ENCODE measurements around the gene EXOSC7.

Gene EXOSC7

GRCh38 chr3:45032113-45032512 is 56.1 kb downstream of the EXOSC7 start (continued):
- no peak for TF ChIP-seq TOX (CRISPR knock-in tag; IDR thresholded peaks at IDR 0.05; ENCODE audit: borderline replicate concordance)
- TF ChIP-seq OSR1 (CRISPR knock-in tag; IDR thresholded peaks at IDR 0.05), result no peak

- TF ChIP-seq TSHZ2 (CRISPR knock-in tag; IDR thresholded peaks at IDR 0.05) (no peak), ZNF565 (CRISPR knock-in tag; conservative IDR thresholded peaks at IDR 0.05; ENCODE audit: low read depth) (no peak), ZFP3 (CRISPR knock-in tag; IDR thresholded peaks at IDR 0.05) (no peak), PPARA (CRISPR knock-in tag; IDR thresholded peaks at IDR 0.05; ENCODE audit: borderline replicate concordance) (no peak), TOX (CRISPR knock-in tag; IDR thresholded peaks at IDR 0.05; ENCODE audit: borderline replicate concordance) (no peak), BACH2 (CRISPR knock-in tag; IDR thresholded peaks at IDR 0.05; ENCODE audit: borderline replicate concordance) (no peak), ZFP30 (CRISPR knock-in tag; IDR thresholded peaks at IDR 0.05) (no peak), CSRNP3 (CRISPR knock-in tag; IDR thresholded peaks at IDR 0.05) (no peak), ZC3H10 (CRISPR knock-in tag; IDR thresholded peaks at IDR 0.05) (no peak), POU6F1 (CRISPR knock-in tag; IDR thresholded peaks at IDR 0.05; ENCODE audit: borderline replicate concordance, low read depth) (no peak), SNAI2 (CRISPR knock-in tag; IDR thresholded peaks at IDR 0.05) (no peak), ZNF70 (CRISPR knock-in tag; IDR thresholded peaks at IDR 0.05) (no peak), OSR1 (CRISPR knock-in tag; IDR thresholded peaks at IDR 0.05) (no peak)
- TF ChIP-seq, protein P1, sequence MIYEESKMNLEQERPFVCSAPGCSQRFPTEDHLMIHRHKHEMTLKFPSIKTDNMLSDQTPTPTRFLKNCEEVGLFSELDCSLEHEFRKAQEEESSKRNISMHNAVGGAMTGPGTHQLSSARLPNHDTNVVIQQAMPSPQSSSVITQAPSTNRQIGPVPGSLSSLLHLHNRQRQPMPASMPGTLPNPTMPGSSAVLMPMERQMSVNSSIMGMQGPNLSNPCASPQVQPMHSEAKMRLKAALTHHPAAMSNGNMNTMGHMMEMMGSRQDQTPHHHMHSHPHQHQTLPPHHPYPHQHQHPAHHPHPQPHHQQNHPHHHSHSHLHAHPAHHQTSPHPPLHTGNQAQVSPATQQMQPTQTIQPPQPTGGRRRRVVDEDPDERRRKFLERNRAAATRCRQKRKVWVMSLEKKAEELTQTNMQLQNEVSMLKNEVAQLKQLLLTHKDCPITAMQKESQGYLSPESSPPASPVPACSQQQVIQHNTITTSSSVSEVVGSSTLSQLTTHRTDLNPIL (CRISPR knock-in tag; IDR thresholded peaks at IDR 0.05; ENCODE audit: low read depth), result no peak
- TF ChIP-seq, protein P2, sequence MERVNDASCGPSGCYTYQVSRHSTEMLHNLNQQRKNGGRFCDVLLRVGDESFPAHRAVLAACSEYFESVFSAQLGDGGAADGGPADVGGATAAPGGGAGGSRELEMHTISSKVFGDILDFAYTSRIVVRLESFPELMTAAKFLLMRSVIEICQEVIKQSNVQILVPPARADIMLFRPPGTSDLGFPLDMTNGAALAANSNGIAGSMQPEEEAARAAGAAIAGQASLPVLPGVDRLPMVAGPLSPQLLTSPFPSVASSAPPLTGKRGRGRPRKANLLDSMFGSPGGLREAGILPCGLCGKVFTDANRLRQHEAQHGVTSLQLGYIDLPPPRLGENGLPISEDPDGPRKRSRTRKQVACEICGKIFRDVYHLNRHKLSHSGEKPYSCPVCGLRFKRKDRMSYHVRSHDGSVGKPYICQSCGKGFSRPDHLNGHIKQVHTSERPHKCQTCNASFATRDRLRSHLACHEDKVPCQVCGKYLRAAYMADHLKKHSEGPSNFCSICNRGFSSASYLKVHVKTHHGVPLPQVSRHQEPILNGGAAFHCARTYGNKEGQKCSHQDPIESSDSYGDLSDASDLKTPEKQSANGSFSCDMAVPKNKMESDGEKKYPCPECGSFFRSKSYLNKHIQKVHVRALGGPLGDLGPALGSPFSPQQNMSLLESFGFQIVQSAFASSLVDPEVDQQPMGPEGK (CRISPR knock-in tag; IDR thresholded peaks at IDR 0.05; ENCODE audit: borderline replicate concordance), result no peak
These were observed 57.7 kb downstream of the EXOSC7 start for GRCh38 chr3:45033791-45034190.

GRCh38 chr3:45034612-45035252 is 58.7 kb downstream of the EXOSC7 start:
- ATAC-seq, result no peak
- TF ChIP-seq TSHZ2 (CRISPR knock-in tag; IDR thresholded peaks at IDR 0.05) (no peak), ZNF8 (CRISPR knock-in tag; IDR thresholded peaks at IDR 0.05) (no peak), ZC3H10 (CRISPR knock-in tag; IDR thresholded peaks at IDR 0.05) (no peak)

More at GRCh38 chr3:45033791-45034190, 57.7 kb downstream of the EXOSC7 start:
- ATAC-seq, result no peak
